ENCODE measurements around the gene SHISA2.

Gene SHISA2

GRCh38 chr13:26048741-26049140 lies 3.1 kb downstream of the SHISA2 start:
- DNase-seq (ENCODE audit: low read depth in 2 of 2): no peak

GRCh38 chr13:26047040-26047439 lies 4.8 kb downstream of the SHISA2 start:
- no peak for DNase-seq (ENCODE audit: low read depth in 2 of 2)

- DNase-seq (ENCODE audit: low read depth in 2 of 2): no peak
Measured at GRCh38 chr13:26046639-26047038, 5.2 kb downstream of the SHISA2 start.

- no peak for DNase-seq (ENCODE audit: low read depth in 2 of 2)
Measured at GRCh38 chr13:26045142-26045541, 6.7 kb downstream of the SHISA2 start.

GRCh38 chr13:26042785-26043184 lies 9.0 kb downstream of the SHISA2 start:
- DNase-seq (ENCODE audit: low read depth in 2 of 2): no peak

GRCh38 chr13:26041444-26041843 lies 10.4 kb downstream of the SHISA2 start:
- DNase-seq (ENCODE audit: low read depth in 2 of 2): no peak

- DNase-seq (ENCODE audit: low read depth in 2 of 2): no peak
Measured at GRCh38 chr13:26038931-26039475, 12.8 kb downstream of the SHISA2 start.

GRCh38 chr13:26037302-26037701 lies 14.5 kb downstream of the SHISA2 start:
- no peak for DNase-seq (ENCODE audit: low read depth in 2 of 2)

- no peak for DNase-seq (ENCODE audit: low read depth in 2 of 2)
Measured at GRCh38 chr13:26036383-26036782, 15.4 kb downstream of the SHISA2 start.

- no peak for DNase-seq (ENCODE audit: low read depth in 2 of 2)
Measured at GRCh38 chr13:26034018-26034417, 17.8 kb downstream of the SHISA2 start.

- no peak for DNase-seq (ENCODE audit: low read depth in 2 of 2)
Measured at GRCh38 chr13:26030331-26030730, 21.5 kb downstream of the SHISA2 start.

GRCh38 chr13:26029581-26030136 lies 22.2 kb downstream of the SHISA2 start:
- DNase-seq (ENCODE audit: low read depth in 2 of 2): no peak

- no peak for DNase-seq (ENCODE audit: low read depth in 2 of 2)
Measured at GRCh38 chr13:26026211-26026610, 25.6 kb downstream of the SHISA2 start.

- DNase-seq (ENCODE audit: low read depth in 2 of 2): no peak
Measured at GRCh38 chr13:26025771-26026170, 26.0 kb downstream of the SHISA2 start.

- DNase-seq (ENCODE audit: low read depth in 2 of 2): no peak
Measured at GRCh38 chr13:26025196-26025595, 26.6 kb downstream of the SHISA2 start.

- no peak for DNase-seq (ENCODE audit: low read depth in 2 of 2)
Measured at GRCh38 chr13:26024558-26024957, 27.3 kb downstream of the SHISA2 start.

GRCh38 chr13:26022538-26023292 lies 29.1 kb downstream of the SHISA2 start:
- no peak for DNase-seq (ENCODE audit: low read depth in 2 of 2)

- no peak for DNase-seq (ENCODE audit: low read depth in 2 of 2)
Measured at GRCh38 chr13:26021956-26022355, 29.9 kb downstream of the SHISA2 start.

- no peak for DNase-seq (ENCODE audit: low read depth in 2 of 2)
Measured at GRCh38 chr13:26021516-26021915, 30.3 kb downstream of the SHISA2 start.

- no peak for DNase-seq (ENCODE audit: low read depth in 2 of 2)
Measured at GRCh38 chr13:26020891-26021290, 30.9 kb downstream of the SHISA2 start.

GRCh38 chr13:26019881-26020870 lies 31.6 kb downstream of the SHISA2 start:
- DNase-seq (ENCODE audit: low read depth in 2 of 2): no peak

- no peak for DNase-seq (ENCODE audit: low read depth in 2 of 2)
Measured at GRCh38 chr13:26019251-26019650, 32.6 kb downstream of the SHISA2 start.

Data from stimulated activated CD8-positive, alpha-beta memory T cell treated with anti-CD3 and anti-CD28 coated beads, Interleukin-7, amount 100 ng/mL, for 1 hour (primary cell).